HUDEP-2 (cell line): ENCODE data around the gene CDC42SE1.

Source experiments
- DNase-seq, 76 experiments: peaks; one replicate each; lab custom pipeline; 2025; ENCODE audit not compliant: unreplicated experiment in 76 of 76; lab: John Stamatoyannopoulos, UW

CDC42SE1 gene

DNA sequence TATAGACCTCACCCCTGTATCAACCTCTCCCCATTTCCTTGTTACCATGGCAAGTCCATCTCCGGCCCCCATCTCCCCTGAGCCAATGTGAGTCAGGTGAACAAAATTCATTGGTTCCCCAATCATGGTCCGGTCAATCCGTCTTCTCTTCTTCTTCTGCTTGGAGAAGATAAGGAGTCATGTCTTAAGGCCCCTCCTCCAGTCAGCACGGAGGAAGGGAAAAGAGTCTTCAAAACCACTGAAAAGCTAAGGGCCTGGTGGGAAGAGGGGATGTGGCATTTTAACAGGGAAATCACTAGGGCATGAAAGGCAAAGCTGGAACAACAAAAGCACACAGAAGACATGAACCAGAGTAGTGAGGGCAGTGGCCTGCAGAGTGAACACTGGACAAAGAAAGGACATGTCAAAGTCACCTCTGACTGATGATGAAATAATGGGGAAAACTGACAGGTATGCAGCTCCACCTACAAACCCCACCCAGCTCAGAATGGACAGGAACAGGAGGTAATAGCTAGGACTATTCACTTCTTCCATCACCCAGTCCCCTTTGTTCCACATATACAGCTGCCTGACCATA lies 4.4 kb downstream of the CDC42SE1 start:
- peak in 7 of 76 experiments; percentile 13 to 42 (median 31) for DNase-seq

DNA sequence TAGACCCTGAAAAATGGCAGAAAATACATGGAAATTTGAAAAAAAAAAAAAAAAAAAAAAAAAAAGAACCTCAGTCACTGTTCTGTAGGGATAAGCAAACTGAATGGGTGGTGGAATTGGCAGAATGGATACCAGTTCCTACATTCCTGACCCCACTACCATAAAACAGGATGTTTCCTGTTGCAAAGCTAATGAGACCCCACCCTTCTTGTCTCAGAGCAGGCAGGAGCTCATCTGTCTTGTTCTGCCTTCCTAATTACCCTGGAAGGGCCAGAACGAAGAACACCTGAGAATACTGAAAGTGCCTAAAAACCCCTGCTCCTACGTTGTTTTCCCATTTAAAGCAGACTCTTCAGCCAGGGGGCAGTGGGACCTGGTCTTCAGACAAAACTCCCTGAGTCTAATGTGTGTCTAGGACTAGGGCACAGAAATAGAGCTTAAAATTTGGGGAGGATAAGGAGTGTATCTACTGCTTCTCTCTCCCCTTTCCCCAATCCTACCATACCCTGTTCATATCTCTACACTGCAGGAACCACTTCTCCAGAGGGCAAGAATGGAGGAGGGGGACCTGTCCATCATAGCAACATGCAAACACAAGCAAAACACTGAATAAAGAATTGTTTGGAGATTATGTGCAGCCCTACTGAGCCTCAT lies 7.9 kb downstream of the CDC42SE1 start:
- no peak for DNase-seq

DNA sequence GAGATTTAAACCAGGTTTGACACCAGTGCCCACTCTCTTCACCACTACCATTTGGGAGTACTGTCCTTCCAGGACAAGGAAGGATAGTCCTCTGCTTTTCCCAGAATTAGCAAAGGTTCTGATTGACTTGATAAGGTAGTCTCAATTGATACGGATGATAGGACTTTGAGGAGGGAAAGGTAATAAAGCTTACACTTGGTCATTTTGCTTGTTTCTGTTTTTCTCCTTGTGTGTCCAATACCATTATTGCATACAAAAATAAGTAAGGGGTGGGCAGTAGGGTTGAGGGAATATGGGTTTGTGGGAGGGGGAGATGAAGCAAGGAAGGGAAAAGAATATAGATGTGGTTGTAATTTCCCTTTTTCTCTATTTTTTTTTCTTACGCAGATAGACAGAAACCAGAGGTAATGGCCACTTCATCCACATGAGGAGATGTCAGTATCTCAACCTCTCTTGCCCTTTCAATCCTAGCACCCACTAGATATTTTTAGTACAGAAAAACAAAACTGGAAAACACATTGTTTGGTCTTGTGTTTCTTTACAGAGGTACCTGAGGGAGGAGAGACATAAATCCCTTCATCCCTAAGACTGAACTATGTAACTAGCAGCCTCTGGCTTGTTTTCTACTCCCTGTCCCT lies 9.3 kb downstream of the CDC42SE1 start:
- DNase-seq: no peak

DNA sequence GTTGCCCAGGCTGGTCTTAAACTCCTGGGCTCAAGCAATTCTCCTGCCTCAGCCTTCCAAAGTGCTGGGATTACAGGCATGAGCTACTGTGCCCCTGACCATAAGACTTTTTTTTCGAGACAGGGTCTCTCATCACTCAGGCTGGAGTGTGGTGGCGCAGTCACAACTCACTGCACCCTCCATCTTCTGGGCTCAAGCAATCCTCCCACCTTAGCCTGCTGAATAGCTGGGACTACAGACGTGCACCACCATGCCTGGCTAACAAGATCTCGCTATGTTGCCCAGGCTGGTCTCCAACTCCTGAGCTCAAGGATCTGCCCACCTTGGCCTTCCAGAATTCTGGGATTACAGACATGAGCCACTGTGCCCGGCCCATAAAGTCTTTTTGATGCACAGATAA lies 10.0 kb downstream of the CDC42SE1 start:
- no peak for DNase-seq

DNA sequence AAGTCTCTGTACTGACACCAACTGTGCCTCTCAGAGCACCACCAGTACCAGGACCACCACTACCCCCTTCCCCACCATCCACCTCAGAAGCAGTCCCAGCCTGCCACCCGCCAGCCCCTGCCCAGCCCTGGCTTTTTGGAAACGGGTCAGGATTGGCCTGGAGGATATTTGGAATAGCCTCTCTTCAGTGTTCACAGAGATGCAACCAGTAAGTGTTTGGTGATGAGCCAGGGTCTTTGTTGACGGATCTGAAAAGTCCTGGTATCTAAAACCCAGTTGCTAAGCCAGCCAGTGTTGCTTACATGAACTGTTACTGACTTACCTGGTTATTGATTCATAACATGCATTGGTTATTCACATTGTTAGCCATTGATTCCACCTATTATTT lies 10.8 kb downstream of the CDC42SE1 start:
- DNase-seq: no peak

DNA sequence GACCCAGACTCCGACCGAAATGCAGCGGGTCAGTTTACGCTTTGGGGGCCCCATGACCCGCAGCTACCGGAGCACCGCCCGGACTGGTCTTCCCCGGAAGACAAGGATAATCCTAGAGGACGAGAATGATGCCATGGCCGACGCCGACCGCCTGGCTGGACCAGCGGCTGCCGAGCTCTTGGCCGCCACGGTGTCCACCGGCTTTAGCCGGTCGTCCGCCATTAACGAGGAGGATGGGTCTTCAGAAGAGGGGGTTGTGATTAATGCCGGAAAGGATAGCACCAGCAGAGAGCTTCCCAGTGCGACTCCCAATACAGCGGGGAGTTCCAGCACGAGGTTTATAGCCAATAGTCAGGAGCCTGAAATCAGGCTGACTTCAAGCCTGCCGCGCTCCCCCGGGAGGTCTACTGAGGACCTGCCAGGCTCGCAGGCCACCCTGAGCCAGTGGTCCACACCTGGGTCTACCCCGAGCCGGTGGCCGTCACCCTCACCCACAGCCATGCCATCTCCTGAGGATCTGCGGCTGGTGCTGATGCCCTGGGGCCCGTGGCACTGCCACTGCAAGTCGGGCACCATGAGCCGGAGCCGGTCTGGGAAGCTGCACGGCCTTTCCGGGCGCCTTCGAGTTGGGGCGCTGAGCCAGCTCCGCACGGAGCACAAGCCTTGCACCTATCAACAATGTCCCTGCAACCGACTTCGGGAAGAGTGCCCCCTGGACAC lies 11.3 kb downstream of the CDC42SE1 start:
- peak in 73 of 76 experiments; percentile 17 to 87 (median 66) for DNase-seq

DNA sequence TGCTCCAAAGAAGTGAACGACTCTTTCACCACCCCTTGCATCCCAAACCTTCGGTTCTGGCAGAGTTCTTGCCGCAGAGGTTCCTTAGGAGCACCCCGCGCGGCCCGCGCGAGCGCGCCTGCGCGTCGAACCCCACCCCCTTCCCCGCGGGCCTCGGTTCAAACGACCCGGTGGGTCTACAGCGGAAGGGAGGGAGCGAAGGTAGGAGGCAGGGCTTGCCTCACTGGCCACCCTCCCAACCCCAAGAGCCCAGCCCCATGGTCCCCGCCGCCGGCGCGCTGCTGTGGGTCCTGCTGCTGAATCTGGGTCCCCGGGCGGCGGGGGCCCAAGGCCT lies 11.9 kb downstream of the CDC42SE1 start, which contains the start of gene C1orf56:
TSS of gene C1orf56 (plus strand) at position 161 of the 334 bp plus-strand sequence. CDS start at position 258, 97 bp downstream.
- peak in 41 of 76 experiments; percentile 5 to 61 (median 33) for DNase-seq

DNA sequence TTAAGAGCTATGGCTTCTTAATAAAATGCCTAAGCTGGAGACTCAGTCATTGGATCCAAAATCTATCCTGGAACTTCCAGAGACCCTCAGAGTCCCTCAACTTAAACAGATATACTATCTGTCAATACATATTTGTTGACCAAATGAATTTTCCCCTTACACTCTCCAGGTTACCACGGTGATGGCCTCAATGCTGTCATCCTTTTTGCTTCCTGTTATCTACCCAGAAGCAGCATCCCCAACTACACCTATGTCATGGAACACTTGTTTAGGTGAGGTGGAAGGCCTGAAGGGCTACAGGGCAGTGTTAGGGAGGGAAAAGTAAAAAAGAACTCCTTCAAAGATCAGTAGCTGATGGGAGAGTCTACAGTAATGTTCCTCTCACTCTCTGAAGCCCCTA lies 16.3 kb downstream of the CDC42SE1 start:
- no peak for DNase-seq

DNA sequence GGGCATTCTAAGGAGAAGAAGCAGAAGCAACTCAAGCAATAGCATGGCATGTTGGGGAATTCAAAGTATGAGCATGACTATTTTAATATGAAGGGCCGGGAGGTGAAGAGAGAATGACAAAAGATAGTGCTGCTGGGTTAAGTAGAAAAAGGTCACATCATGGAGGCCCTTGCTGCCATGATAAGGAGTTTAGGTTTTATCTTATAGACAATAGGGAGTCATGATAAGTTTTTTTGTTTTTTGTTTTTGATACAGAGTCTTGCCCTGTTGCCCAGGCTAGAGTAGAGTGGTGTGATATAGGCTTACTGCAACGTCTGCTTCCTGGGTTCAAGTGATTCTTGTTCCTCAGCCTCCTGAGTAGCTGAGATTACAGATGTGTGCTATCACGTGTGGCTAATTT lies 19.9 kb downstream of the CDC42SE1 start:
- peak in 4 of 76 experiments; percentile 11 to 29 (median 18) for DNase-seq

DNA sequence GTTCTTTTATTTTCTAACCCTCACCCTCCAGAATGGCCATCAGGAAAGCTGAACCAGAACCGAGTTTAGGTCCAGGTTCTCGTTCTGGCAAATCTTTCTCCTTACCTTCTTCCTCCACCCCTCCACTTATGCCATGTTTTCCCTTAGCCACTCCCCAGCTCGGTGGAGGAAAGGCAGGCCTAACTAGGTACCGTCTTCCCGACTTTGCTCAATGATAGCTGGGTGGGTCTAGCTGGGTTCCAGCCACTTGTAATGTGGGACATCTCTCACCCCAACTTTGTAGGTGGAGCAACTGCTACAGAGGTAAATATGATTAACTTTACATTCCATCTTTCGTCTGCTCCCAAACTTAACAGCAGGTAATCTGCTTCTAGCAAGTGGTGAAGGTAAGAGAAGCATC lies 22.4 kb downstream of the CDC42SE1 start:
- no peak for DNase-seq

DNA sequence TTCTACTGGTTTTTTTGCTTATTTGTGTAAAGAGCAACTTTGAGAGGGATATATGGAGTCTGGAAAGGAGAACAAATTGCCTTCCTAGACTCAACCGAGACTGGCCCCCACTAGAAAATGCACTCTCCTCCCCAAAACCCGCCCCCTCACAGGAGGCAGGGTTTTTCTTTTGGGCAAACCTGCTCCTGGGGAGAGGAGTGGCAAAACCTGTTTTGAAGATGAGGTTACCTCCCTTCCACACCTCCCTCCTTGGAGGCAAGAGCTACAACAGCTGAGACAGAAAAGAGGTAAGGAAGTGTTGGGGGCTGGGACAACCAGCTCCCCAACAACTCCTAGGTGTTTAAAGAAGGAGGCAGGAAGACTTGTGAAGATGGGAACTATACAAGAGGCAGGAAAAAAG lies 23.1 kb downstream of the CDC42SE1 start, which contains the start of gene BNIPL:
TSS of gene BNIPL (plus strand) at position 231 of the 400 bp plus-strand sequence. CDS start at position 371, 140 bp downstream.
- DNase-seq: no peak

DNA sequence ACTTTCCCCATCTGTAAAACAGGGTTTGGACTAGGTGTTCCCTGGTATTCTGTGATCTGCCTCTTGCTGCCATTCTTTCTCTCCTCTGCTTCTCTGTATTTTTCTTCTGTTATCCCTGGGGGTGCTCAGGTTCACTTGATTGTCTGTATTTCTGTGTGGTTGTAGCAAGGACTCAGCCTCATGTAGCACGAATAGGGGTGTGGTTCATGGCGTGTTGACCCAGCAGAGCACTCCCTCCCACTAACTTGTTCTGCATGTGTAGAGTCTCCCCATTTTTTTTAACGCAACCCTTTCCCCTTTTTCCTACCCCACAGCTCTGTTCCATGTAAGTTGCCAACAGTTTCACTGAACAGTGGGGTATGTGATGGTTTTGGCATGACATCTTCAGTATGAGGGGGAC lies 24.3 kb downstream of the CDC42SE1 start:
- no peak for DNase-seq

DNA sequence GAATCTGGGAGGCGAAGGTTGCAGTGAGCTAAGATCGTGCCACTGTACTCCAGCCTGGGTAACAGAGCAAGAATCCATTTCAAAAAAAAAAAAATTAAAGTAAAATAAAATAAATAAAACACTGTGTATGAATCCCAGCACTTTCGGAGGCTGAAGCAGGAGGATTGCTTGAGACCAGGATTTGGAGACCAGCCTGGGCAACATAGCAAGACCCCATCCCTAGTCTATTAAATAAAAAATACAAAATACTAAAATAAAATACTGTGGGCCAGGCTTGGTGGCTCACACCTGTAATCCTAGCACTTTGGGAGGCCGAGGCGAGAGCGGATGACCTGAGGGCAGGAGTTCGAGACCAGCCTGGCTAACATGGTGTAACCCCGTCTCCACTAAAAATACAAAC lies 27.3 kb downstream of the CDC42SE1 start:
- no peak for DNase-seq

DNA sequence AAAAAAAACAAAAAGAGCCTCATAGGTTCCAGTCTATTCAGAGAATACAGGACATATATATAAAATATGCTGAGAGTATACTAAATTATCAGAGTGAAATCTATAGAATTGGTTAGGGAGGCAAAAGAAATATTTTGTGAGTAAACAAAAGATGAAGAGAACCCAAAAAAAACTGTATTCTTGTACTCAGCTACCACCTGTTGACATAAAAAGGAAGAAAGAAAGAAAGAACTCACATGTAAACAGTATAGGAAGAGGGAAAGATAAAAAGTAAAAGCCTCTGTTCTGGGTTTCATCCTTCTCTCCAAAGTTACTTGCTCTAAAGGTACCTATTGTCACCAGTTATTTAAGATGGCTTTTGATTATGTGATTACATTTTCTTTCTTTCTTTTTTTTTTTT lies 33.0 kb downstream of the CDC42SE1 start:
- no peak for DNase-seq

DNA sequence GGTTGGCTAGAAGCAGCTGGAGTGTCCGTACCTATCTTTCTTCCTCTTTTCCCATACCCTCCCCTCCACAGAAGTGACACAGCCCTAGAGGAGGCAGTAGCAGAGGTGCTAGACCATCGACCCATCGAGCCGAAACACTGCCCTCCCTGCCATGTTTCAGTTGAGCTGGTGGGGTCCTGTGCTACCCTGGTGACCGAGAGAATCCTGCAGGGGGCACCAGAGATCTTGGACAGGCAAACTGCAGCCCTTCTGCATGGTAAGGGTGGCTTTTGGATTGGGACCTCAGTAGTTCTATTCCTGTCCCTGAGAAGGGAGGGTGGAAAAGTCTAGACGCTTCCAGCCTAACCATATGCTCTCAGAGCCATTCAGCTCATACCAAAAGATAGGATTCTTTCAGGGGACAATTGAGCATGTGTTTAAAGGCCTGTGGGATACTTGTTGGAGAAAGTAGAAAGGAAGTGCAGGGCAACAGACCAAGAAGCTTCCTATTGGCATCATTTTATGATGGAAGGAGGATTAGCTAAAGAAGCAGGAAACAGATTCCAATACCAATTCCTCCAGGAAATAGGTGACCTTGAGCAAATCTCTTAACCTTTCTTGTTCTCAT lies 34.8 kb downstream of the CDC42SE1 start:
- peak in 70 of 76 experiments; percentile 16 to 83 (median 64) for DNase-seq

DNA sequence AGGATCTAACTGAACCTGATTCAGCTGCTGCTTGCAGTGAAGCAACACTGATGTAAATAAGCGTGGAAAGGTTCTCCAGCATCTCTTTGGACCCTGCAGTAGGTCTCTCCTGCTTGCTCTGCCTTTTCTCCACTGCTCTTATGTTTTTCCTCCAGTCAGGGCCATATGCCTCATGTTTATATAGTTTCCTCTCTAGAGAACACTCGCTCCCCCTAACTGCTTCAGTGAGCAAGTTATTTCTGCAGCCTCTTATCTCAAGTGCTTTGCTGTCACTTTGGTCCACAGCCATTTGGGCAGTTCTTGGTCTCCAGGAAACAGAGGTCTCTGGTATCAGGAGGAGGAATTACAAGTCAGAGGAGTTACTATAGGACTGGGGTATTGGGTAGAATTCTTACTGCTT lies 45.9 kb downstream of the CDC42SE1 start:
- DNase-seq: peak in 65 of 76 experiments; percentile 5 to 74 (median 41)

DNA sequence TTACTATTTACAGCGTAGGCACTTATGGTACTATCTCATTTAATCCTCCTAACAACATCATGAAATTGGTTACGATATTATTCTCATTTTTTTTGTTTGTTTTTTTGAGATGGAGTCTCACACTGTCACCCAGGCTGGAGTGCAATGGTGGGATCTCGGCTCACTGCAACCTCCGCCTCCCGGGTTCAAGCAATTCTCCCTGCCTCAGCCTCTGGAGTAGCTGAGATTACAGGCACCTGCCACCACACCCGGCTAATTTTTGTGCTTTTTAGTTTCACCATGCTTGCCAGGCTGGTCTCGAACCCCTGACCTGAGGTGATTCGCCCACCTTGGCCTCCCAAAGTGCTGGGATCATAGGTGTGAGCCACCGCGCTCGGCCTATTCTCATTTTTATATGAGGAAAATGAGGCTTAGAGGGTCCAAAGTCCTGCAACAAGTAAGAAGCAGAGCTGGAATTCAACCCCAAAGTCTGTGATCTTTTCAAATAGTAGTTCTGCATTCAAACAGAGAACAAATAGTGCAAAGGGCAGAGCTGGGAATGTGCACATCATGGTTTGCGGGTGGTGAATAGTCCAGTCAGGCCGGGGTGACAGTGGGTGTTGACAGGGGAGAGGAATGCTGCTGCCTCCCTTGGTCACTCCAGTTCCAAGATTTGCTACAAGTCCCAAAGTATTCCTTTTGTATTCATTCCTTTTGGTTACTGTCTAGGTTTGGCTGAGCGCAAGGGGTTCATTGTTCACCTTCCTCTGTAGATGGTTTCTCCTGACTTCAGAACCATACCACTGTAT lies 46.5 kb downstream of the CDC42SE1 start:
- no peak for DNase-seq

DNA sequence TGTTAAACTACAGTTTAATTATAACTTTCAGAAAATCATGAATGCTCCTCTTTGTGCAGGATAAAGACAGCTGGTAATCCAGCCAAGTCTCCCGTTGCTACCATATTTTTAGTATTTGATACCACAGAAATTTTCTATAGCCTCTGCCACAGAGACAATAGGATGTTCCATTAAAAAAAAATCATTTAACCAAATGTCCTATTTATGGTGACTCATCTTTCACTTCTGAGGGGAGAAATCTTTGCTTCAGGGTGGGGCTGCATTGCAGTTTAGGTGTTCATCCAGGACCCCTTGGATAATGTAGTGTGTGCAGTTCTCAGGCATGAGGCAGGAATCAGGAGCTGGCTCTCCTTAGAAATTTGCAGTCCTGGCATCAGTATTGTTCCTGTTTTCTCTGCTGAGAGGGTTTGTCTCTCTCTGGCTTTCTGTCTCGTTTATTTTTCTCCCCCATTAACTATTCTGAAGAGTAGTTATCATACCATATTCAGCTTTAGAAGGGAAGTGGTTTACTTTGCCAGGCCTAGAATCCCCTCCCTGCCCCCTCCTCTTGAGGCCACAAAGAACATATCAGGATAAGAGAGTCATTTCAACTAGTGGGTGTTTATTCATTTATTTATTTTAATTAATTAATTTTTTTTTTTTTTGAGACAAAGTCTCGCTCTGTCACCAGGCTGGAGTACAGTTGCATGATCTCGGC lies 48.1 kb downstream of the CDC42SE1 start:
- no peak for DNase-seq

DNA sequence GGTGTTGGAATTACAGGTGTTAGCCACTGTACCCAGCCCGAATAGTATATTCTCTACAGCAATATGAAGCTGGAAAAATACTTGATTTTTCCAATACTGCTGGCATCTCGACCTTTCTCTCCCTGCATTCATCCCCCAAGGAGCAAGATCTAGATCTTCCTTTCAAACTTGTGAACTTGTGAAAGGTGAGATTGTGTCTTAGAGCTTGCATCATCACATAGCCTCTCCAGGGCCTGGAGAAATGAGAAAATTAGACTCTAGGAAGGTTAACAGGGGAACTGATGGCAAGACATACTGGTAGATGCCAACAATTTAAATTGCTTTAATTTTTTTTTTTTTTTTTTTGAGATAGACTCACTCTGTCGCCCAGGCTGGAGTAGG lies 49.1 kb downstream of the CDC42SE1 start:
- DNase-seq: no peak
